Germinal center (tissue), 1 donor: ENCODE data around the gene PRKCZ.
"Not testable (repeated sequence)": the region's sequence is repeated elsewhere in the genome, so short reads cannot be mapped to it uniquely, and the experiment has no call there.

ENCODE experiments used
- DNase-seq: peaks from one replicate; pipeline ENCODE4 v3.0.0; 2012; ENCODE audit warnings: mixed read lengths, low spot score

The PRKCZ gene

DNA sequence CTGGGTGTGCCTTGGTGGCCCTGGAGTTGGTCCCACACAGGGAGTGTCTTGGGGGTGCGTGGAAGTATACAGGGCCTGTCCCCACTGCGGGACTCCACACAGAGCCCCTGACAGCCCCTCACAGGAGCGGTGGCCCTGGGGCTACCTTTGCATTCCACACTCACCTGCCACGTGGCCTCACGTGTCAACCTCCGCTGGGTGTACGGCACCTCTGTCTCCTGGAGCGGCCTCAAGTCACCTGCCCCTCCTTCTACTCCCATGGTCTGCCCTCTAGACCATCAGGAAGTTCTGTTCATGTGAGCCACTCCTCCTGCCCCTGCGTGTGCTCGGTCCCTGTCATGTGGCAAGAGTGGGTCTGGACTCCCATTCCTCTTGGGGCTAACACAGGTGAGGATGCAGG, 85.7 kb downstream of the PRKCZ start:
- DNase-seq, result no peak

DNA sequence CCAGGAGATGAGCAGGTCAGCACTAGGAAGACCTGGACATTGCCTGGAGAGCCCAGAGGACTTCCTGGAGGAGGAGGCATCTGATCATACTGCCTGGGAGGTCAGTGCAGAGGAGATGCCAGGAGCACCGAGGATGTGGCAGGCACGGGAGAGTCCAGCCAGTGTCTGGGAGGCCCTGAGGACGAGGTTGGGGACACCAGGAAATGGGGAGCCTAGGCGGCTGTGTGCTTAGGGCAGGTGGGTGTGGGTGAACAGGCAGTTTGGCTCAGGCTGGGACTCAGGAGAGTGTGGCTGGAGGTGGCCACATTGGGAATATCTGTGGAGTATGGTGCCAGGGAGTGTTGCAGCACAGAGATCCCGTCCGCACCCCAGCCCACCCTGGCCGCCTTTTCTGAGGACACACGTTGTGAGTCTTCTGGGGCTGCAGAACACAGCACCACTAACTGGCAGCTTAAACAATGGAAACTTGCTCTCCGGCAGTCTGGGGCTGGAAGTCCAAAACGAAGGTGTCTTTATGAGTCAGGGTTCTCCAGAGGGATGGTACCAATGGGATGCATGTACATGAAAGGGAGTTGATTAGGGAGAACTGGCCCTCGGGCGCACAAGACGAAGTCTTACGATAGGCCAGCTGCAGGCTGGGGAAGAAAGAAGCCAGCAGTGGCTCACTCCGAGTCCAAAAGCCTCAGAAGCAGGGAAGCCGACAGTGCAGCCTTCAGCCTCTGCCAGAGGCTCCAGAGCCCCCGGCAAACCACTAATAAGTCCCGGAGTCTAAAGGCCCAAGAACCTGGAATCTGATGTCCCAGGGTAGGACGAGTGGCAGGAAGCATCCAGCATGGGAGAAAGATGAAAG, 86.4 kb downstream of the PRKCZ start:
- no peak for DNase-seq

DNA sequence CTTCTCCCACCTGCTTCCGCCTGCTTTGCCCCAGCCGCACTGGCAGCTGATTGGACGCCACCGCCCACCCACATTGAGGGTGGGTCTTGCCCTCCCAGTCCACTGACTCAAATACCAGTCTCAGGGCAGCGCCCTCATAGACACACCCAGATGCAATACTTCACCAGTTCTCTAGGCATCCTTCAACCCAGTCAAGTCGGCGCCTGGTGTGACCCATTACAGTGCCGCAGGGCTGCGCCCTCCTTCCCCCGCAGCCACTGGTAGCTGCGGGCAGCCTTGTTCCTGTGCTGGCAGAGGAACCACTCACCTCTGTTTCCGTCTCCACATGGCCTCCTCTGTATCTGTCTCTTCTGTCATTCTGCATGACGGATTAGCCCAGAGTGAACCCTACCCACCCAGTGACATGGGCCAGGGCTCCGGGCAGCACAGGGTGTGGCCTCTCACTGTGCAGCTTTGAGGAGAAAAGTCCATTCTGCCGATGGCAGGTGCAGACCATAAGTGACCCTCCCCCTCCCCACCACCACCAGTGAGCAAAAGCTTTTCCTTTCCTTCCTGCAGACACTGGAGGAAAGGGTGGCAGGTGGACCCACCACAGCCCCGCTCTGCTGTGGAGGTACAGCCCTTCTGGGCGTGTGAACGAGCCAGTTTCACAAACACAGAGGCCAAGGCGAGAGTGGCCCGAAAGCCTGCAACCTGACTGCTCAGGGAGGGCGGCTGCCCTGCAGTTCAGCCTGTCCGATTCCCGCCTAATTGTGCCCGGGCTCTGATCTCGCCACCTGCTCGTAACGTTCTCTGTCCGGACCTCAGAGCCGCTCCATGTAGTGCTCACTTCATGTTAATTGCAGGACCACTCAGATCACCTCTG, 87.3 kb downstream of the PRKCZ start:
- no peak for DNase-seq

DNA sequence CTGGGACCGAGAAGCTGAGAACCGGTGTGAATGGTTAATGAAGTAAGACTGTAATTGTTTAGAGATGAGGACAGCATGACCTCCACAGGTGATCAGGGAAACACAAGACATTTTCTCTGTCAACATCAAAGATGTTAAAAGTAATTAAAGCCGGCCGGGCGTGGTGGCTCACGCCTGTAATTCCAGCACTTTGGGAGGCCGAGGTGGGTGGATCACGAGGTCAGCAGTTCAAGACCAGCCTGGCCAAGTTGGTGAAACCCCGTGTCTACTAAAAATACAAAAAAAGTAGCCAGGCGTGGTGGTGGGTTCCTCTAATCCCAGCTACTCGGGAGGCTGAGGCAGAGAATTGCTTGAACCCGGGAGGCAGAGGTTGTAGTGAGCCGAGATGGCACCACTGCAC, 88.9 kb downstream of the PRKCZ start:
- not testable (repeated sequence) for DNase-seq

DNA sequence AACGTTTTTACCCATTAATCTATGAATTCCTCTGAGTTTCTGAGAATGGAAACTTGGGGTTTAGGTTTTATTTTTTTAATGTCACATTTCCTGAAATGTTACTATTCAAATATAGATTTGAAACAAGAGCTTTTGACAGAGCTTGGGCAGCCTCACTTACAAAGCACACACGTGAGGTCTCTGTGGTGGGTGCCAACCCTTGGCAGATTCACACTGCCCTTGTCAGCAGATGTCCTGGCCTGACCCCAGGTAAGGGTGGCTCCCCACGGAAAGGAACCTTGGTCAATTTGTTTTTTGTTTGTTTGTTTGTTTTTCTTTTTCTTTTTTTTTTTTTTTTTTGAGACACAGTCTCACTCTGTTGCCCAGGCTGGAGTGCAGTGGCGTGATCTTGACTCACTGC, 90.8 kb downstream of the PRKCZ start:
- no peak for DNase-seq

DNA sequence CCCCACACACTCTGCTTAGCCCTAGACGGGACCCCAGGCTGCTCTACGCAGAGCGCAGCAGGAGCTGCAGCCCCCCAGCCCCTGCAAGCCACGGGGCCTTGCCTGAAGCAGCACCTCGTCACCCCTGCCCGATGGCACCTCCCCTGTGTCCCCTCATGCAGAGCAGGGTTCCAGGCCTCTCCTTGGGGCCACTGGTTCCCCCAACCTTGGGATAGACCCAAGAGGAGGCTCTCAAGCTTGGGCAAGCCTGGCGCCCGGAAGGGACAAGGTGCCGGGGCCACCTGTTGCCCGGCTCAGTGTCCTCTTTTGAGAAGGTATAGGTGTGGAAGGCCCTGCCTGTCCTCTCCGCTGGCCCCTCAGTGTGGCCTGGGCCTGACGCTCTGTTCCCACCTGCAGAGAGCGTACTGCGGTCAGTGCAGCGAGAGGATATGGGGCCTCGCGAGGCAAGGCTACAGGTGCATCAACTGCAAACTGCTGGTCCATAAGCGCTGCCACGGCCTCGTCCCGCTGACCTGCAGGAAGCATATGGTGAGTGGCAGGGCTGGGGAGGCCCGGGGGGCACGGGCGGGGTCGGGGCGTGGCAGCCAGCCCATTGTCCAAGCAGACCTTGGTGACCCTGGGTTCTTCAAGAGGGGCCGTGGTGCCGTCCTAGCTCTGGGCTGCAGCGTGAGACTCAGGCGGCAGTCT, 93.7 kb downstream of the PRKCZ start:
- DNase-seq, result no peak

DNA sequence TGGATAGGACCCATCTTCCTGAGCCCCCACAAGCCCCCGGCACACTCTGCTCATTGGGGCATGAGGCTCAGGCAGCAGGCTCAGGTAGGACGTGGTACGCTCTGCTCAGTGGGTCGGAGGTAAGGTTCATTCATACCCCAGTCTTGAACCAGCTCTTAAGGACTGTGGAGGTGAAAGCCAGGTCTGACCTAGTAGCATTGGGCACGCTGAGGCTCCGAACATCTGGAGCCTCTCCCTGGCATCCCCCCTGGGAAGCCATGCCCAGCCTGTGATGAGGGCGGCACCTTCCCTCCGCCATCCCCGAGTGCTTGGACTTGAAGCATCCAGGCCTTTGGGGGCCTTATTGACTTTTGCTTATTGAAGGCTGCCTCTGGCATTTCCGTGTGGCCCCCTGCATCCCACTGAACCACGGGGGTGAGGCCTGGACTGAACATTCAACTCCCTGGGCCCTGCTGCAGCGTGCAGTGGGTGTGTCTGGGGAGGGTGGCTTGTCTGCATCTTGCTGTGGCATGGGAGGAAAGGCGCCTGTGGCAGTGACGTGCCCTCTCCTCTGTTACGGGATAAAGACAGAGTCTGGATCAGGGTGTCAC, 94.4 kb downstream of the PRKCZ start:
- no peak for DNase-seq

DNA sequence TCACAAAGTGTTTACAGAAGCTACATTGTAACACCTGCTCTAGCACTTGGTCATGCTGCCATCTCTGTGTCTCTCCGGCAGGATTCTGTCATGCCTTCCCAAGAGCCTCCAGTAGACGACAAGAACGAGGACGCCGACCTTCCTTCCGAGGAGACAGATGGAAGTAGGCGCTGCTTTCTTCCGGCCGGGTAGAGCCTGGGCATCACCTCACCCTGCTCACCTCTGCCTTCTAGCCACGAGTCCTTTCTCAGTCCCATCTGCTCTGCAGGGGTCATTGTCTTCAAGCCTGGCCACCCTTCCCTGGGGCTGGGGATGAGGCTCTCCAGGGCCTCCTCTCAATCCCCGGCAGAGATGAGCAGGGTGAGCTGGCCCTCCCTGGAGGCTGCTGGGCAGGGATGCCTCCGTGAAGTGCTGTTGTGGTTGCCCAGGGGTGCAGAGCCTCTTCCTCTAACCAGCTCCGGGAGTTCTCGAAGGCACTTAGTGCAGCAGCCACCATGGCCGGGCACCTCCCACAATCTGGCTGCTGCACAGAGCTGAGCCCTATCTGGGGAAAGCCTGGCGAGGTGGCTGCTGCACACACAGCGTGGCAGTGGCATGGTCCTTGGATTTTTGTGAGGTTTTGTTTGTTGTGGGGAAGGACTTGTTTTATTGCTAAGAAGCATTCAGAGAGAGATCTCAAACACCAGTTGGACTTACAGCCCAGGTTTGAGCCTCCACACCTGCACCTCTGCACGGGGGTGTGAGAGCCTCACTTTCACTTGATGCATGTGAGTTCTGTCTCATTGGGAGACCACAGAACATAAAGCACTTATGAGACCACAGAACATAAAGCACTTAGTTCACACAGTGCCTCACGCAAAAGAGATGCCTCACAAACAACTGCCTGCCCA, 96.0 kb downstream of the PRKCZ start:
- no peak for DNase-seq

DNA sequence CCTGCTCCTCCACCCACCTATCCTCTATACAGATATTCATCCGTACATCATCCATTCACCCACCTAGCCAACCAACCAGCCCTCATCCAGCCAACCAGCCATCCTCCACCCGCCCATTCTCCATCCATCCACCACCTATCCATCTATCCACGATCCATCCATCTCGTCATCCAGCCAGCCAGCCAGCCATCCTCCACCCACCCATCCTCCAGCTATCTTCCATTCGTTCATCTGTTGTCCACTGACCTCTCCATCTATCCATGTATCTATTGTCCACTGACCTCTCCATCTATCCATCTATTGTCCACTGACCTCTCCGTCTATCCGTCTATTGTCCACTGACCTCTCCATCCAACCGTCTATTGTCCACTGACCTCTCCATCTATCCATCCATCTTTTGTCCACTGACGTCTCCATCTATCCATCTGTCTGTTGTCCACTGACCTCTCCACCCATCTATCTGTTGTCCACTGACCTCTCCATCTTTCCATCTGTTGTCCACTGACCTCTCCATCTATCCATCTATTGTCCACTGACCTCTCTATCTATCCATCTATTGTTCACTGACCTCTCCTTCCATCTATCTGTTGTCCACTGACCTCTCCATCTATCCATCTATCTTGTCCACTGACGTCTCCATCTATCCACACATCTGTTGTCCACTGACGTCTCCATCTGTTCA, 96.8 kb downstream of the PRKCZ start:
- no peak for DNase-seq

DNA sequence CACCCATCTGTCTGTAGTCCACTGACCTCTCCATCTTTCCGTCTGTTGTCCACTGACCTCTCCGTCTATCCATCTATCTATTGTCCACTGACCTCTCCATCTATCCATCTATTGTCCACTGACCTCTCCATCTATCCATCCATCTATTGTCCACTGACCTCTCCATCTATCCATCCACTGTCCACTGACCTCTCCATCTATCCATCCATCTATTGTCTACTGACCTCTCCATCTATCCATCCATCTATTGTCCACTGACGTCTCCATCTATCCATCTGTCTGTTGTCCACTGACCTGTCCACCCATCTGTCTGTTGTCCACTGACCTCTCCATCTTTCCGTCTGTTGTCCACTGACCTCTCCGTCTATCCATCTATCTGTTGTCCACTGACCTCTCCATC, 97.7 kb downstream of the PRKCZ start:
- not testable (repeated sequence) for DNase-seq

DNA sequence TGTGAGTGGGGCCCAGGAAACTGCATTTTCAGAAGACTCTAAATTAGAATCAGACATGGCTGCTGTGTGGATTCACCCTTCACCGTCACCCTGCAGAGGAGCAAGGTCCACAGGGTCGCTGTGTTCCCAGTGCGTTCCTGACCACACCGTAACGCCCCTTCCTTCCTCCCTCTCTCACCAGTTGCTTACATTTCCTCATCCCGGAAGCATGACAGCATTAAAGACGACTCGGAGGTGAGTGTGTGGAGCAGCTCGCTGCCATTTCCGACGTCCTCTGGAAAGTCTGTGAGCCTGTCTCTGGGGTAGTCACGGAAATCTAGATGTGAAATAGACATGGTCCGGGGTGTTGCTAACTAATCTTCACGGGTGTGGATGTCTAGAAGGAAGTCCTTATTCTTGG, 98.5 kb downstream of the PRKCZ start:
- no peak for DNase-seq

DNA sequence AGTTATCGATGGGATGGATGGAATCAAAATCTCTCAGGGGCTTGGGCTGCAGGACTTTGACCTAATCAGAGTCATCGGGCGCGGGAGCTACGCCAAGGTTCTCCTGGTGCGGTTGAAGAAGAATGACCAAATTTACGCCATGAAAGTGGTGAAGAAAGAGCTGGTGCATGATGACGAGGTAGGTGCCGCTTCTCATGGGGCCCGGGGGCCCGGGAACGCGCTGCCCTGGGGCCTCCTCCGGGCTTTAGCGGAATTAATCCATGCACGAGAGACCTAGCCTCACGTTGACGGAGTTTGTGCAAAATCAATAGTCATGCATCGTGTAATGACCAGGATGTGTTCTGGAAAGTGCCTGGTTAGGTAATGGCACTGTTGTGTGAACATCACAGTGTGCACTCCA, 100.6 kb downstream of the PRKCZ start:
- no peak for DNase-seq

DNA sequence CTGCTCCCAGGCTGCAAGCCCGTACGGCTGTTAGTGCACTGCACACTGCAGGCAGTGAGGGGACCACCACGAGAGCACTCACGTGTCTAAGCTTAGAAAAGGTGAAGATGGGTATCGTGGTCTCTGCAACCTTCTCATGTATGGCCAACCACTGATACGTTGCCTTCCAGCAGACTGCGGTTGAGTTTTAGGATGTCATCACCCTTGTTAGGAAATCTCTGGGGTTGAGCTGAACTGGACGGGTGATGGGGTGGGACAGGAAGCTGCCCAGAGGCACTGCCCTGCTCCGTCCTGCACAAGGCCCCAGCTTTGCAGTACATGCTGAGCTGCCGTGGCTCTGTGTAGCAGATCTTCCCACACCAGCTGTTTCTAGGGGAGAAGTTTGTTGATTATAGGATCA, 101.0 kb downstream of the PRKCZ start:
- DNase-seq, result no peak

DNA sequence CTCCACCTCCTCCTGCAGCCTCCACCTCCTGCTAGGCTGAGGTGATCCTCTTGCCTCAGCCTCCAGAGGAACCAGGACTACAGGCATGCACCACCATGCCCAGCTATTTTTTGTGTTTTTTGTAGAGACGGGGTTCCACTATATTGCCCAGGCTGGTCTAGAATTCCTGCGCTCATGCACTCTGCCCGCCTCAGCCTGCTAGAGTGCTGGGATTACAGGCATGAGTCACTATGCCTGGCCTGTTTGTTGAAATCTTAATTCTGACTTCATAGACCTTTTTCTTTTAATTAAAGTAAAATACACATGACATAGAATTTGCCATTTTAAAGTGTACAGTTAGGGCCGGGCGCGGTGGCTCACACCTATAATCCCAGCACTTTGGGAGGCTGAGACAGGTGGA, 101.7 kb downstream of the PRKCZ start:
- no peak for DNase-seq

DNA sequence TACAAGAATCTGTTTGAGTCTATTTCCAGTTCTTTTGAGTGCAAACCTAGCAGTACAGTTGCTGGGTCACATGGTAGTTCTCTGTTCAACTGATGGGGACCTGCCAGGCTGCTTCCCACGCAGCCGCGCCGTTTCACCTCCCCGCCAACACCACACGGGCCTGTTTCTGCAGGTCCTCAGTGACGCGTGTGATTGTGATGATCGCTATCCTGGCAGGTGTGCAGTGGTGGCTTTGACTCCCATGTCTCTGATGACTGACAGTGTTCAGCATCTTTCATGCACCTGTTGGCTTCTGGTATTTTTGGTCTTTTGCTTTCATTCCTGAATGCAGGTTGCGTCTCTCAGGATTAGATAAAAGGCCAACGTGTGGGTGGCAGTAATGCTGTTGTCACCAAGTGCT, 102.7 kb downstream of the PRKCZ start:
- DNase-seq, result no peak

DNA sequence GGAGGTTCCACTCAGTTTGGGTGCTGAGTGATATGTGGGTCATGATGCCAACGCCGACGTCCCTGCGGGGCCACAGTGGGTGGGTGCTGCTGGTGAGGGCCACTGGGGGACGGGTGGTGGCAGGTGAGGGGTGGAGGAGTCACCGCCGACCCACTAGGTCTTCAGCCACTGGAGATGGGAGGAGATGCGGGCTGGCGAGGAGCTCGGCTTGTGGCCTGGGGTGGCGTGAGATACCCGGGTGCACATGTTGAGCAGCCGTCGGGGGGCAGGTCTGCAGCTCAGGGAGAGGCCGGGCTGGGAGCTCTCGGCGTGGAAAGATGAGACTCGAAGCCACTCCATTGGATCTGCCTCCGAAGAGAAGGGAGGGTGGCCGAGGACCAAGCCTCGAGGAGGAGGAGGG, 103.8 kb downstream of the PRKCZ start:
- DNase-seq, result no peak

DNA sequence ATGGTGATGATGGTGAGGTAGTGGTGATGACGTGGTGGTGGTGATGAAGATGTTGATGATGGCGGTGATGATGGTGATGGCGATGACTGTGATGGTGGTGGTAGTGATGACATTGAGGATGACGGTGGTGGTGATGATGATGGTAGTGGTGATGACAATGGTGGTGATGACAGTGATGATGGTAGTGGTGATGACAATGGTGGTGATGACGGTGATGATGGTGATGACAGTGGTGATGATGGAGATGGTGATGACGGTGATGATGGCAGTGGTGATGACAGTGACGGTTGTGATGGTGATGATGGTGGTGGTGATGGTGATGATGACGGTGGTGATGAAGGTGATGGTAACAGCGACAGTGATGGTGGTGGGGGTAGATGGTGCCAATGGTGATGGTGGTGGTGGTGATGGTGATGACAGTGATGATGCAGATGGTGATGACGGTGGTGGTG, 105.0 kb downstream of the PRKCZ start:
- no peak for DNase-seq

DNA sequence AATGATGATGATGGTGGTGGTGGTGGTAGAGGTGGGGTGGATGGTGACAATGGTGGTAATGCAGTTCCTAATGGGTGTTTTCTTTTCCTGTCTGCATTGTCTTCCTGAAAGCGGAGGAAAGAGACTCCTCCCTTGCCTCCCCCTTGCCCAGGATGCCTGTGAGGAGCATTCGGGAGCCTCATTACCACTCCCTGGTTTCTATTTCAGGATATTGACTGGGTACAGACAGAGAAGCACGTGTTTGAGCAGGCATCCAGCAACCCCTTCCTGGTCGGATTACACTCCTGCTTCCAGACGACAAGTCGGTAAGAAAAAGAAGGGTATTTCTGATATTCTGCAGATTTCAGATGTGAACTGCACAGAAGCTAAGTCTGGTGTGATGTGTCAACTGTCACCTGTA, 105.6 kb downstream of the PRKCZ start:
- DNase-seq, result no peak

DNA sequence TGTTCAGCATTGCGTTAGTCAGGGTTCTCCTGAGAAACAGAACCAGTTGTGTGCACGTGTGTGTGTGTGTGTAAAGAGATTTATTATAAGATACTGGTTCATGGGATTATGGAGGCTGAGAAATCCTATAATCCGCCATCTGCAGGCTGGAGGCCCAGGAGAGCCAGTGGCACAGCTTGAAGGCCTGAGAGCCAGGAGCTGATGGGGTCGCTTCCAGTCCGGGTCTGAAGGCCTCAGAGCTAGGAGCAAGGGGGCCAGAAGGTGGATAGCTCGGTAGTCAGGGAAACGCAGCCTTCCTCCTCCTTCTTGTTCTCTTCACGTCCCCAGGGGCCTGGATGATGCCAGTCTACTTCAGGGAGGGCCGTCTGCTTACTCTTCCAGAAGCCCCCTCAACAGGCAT, 106.7 kb downstream of the PRKCZ start:
- DNase-seq, result no peak

DNA sequence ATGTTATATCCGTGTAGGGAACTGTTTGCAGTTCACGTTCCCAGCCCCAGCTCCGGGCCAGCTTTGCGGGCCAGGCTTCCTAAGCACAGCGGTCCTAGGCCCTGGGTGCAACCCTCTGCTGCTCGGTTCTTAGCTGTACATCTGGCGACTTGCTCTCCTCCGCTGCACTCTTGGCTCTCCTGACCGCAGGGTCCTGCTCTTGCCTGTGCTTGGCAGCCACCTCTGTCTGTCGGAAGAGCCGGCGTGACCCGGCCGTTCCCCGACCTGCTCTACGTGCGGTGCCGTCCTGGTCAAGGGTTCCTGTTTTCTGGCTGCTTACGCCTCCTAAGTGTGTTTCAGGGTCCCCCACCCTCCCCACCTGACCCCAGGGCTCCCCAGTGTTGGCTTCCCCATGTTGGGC, 107.6 kb downstream of the PRKCZ start:
- DNase-seq, result no peak

DNA sequence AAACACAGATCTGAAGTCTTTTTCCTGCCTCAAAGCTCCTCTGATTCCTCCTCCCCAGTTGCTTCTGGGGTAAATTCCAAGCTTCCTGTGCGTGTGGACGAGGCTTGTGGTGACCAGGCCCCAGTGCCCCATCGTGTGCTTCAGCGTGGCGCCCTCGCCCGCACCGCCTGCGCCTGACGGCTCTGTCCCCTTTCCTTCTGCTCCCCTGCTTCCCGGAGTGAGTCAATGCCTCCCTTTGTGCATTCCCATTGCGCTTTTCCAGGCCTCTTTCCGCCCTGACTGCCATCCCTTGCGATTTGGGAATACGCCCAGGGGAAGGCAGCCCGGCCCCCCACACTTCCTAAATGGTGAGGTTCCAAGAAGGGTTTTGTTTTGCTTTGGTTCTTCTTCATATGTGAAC, 108.1 kb downstream of the PRKCZ start:
- DNase-seq, result no peak
